ENCODE measurements around the gene TEAD2.
A peak's percentile ranks its signal among the peaks of the same experiment; 100 is the strongest.

Gene TEAD2

GRCh38 chr19:49390929-49391359 is 28.7 kb upstream of the TEAD2 start:
- H3K27me3 ChIP-seq (ENCODE audit: insufficient read depth, low read depth, severe bottlenecking): no peaks in the 10 kb centered on the region
- no peaks in the 10 kb centered on the region for H3K9me3 ChIP-seq (ENCODE audit: severe bottlenecking)
- H3K36me3 ChIP-seq: no peaks in the 10 kb centered on the region
- TF ChIP-seq, protein P1, sequence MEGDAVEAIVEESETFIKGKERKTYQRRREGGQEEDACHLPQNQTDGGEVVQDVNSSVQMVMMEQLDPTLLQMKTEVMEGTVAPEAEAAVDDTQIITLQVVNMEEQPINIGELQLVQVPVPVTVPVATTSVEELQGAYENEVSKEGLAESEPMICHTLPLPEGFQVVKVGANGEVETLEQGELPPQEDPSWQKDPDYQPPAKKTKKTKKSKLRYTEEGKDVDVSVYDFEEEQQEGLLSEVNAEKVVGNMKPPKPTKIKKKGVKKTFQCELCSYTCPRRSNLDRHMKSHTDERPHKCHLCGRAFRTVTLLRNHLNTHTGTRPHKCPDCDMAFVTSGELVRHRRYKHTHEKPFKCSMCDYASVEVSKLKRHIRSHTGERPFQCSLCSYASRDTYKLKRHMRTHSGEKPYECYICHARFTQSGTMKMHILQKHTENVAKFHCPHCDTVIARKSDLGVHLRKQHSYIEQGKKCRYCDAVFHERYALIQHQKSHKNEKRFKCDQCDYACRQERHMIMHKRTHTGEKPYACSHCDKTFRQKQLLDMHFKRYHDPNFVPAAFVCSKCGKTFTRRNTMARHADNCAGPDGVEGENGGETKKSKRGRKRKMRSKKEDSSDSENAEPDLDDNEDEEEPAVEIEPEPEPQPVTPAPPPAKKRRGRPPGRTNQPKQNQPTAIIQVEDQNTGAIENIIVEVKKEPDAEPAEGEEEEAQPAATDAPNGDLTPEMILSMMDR (IDR thresholded peaks at IDR 0.05; ENCODE audit: low read depth, low read length): no peak
- DNase-seq: peak; percentile 53
- H3K4me3 ChIP-seq (ENCODE audit: low read depth, low read length): no peak overlapping the region
- no peak overlapping the region for H3K27ac ChIP-seq

- H3K27ac ChIP-seq: no peak overlapping the region
- no peaks in the 10 kb centered on the region for H3K27me3 ChIP-seq (ENCODE audit: insufficient read depth, low read depth, severe bottlenecking)
- no peaks in the 10 kb centered on the region for H3K36me3 ChIP-seq
- TF ChIP-seq, protein P1 (IDR thresholded peaks at IDR 0.05; ENCODE audit: low read depth, low read length): no peak
- no peak overlapping the region for H3K4me3 ChIP-seq (ENCODE audit: low read depth, low read length)
- H3K9me3 ChIP-seq (ENCODE audit: severe bottlenecking): no peaks in the 10 kb centered on the region
- no peak for DNase-seq
Observed at GRCh38 chr19:49390131-49390928, 28.1 kb upstream of the TEAD2 start.

DNA sequence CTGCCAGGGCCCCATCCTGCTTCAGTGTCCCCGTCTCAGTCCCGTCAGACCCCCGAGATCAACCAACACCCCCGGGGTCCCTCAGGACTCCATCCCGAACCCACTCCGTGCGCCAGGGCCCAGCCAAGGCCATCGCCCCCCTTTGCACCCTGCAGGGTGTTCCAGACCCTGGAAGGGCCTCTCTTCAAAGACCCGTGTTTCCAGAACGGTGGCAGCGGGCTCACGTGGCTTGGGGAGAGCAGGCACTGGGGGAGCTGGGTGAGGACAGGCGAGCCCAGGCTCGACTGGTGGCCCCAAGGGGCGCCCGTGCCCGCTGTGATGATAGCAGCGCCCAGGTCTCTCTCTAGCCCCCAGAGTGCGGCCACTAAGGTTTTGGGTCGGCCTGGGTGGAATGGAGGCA is 27.2 kb upstream of the TEAD2 start:
- TF ChIP-seq, protein P1 (IDR thresholded peaks at IDR 0.05; ENCODE audit: low read depth, low read length): no peak
- Histone ChIP-seq H3K9me3 (ENCODE audit: severe bottlenecking) (no peaks in the 10 kb centered on the region), H3K27ac (no peak overlapping the region), H3K4me3 (ENCODE audit: low read depth, low read length) (no peak overlapping the region), H3K27me3 (ENCODE audit: insufficient read depth, low read depth, severe bottlenecking) (no peaks in the 10 kb centered on the region), H3K36me3 (no peaks in the 10 kb centered on the region)
- DNase-seq: no peak

GRCh38 chr19:49387936-49388372 is 25.7 kb upstream of the TEAD2 start, which contains the start of gene KASH5:
Gene KASH5 (plus strand): TSS chr19:49388249. CDS start chr19:49390884, 2,635 bp downstream.
- no peak for DNase-seq
- Histone ChIP-seq H3K4me3 (ENCODE audit: low read depth, low read length) (no peak within 1 kb of the TSS), H3K9me3 (ENCODE audit: severe bottlenecking) (no peaks in the 10 kb centered on the region), H3K27ac (no peak within 1 kb of the TSS), H3K36me3 (no peaks in the 10 kb centered on the region), H3K27me3 (ENCODE audit: insufficient read depth, low read depth, severe bottlenecking) (no peaks in the 10 kb centered on the region)
- TF ChIP-seq, protein P1 (IDR thresholded peaks at IDR 0.05; ENCODE audit: low read depth, low read length): no peak

DNA sequence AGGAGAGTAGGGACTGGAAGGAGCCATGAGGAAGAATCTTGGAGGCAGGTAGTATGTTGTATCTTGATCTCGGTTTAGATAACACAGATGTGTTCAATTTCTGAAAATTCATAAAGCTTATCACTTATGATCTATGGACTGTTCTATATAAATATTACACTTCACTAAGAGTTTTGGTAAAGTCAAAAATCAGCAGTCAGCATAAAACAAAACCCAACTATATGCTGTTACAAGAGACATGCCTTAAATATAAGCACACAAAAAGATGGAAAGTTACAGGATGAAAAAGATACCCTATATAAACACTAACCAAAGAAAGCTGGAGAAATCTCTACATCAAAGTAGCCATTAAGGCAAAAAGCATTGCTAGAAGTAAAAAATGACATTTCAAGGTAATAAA is 21.4 kb upstream of the TEAD2 start:
- DNase-seq: no peak
- H3K9me3 ChIP-seq (ENCODE audit: severe bottlenecking): peaks cover 10% of the 10 kb centered on the region
- no peak overlapping the region for H3K4me3 ChIP-seq (ENCODE audit: low read depth, low read length)
- no peaks in the 10 kb centered on the region for H3K27me3 ChIP-seq (ENCODE audit: insufficient read depth, low read depth, severe bottlenecking)
- no peak overlapping the region for H3K27ac ChIP-seq
- no peaks in the 10 kb centered on the region for H3K36me3 ChIP-seq
- TF ChIP-seq, protein P1 (IDR thresholded peaks at IDR 0.05; ENCODE audit: low read depth, low read length): no peak
